Fibroblast of peridontal ligament (primary cell): Measurements from ENCODE around the gene KLHL5.
"Not testable (repeated sequence)": the region's sequence is repeated elsewhere in the genome, so short reads cannot be mapped to it uniquely, and the experiment has no call there.

Experiments
- DNase-seq: peaks from one replicate; pipeline ENCODE4 v3.0.0-alpha.2; 2010; ENCODE audit errors: extremely low read depth

The KLHL5 gene

GRCh38 chr4:39102297-39102696 is 40.3 kb downstream of the KLHL5 start:
- DNase-seq = peak; percentile 3

GRCh38 chr4:39103291-39103690 is 41.3 kb downstream of the KLHL5 start:
- DNase-seq = no peak

GRCh38 chr4:39104255-39104654 is 42.2 kb downstream of the KLHL5 start:
- DNase-seq = peak; percentile 12

- no peak for DNase-seq
Measured at GRCh38 chr4:39106011-39106410, 44.0 kb downstream of the KLHL5 start.

GRCh38 chr4:39114436-39114835 is 52.4 kb downstream of the KLHL5 start:
- peak; percentile 45 for DNase-seq

- DNase-seq = no peak
Measured at GRCh38 chr4:39118034-39118658, 56.1 kb downstream of the KLHL5 start.

- DNase-seq = no peak
Measured at GRCh38 chr4:39120418-39120817, 58.4 kb downstream of the KLHL5 start.

GRCh38 chr4:39124885-39125599 is 63.0 kb downstream of the KLHL5 start:
- no peak for DNase-seq

GRCh38 chr4:39125600-39125985 is 63.6 kb downstream of the KLHL5 start:
- DNase-seq = no peak

- DNase-seq = no peak
Measured at GRCh38 chr4:39126256-39127095, 64.4 kb downstream of the KLHL5 start.

GRCh38 chr4:39133623-39134022 is 71.6 kb downstream of the KLHL5 start:
- DNase-seq = no peak

GRCh38 chr4:39134683-39135306 is 72.8 kb downstream of the KLHL5 start:
- DNase-seq = no peak

GRCh38 chr4:39138227-39138626 is 76.2 kb downstream of the KLHL5 start:
- not testable (repeated sequence) for DNase-seq

GRCh38 chr4:39146211-39146610 is 84.2 kb downstream of the KLHL5 start:
- DNase-seq = peak; percentile 11

- DNase-seq = no peak
Measured at GRCh38 chr4:39154009-39154408, 92.0 kb downstream of the KLHL5 start.

- no peak for DNase-seq
Measured at GRCh38 chr4:39157520-39157919, 95.5 kb downstream of the KLHL5 start.

GRCh38 chr4:39166177-39166576 is 104.1 kb downstream of the KLHL5 start:
- no peak for DNase-seq

GRCh38 chr4:39166669-39167068 is 104.6 kb downstream of the KLHL5 start:
- DNase-seq = no peak

GRCh38 chr4:39169426-39169825 is 107.4 kb downstream of the KLHL5 start:
- DNase-seq = no peak

GRCh38 chr4:39170301-39170700 is 108.3 kb downstream of the KLHL5 start:
- DNase-seq = no peak
